SK-N-SH (cell line): ENCODE data around the gene PLEKHG5. TPM values are rescaled to one million over a fixed set of nuclear protein-coding genes. Genes with fewer than 3 reads are reported as not detected.
A peak's percentile ranks its signal among the peaks of the same experiment; 100 is the strongest.

Experiments
- CTCF ChIA-PET: fragments of 300-600, 350-600 bp; formaldehyde crosslinking; extraction: SDS; loops from one replicate; lab custom pipeline; 2021; lab: Yijun Ruan, JAX
- POLR2A ChIA-PET: fragments of 350-600 bp; sonication (Branson Sonifier 250); formaldehyde crosslinking; extraction: SDS; loops from one replicate; lab custom pipeline; 2020; ENCODE audit warnings: antibody characterized with exemption, inconsistent platforms; lab: Yijun Ruan, JAX
- DNase-seq: peaks from one replicate; pipeline ENCODE4 v3.0.0; 2012
- H2AFZ ChIP-seq: fragments of 200-600 bp; sonication (generic); 2 replicates; pipeline ENCODE4 v1.8.1; 2016; ENCODE audit warnings: antibody characterized with exemption, mild to moderate bottlenecking, low read depth
- H3F3A ChIP-seq: fragments of 200-600 bp; sonication (generic); replicated peaks from 2 replicates; pipeline ENCODE3; 2016; ENCODE audit warnings: antibody characterized with exemption, mild to moderate bottlenecking; ENCODE audit not compliant: insufficient read depth
- H3K27ac ChIP-seq, 2 experiments: fragments of 200-500 bp in 1 of 2; fragments of 200-600 bp in 1 of 2; sonication (Bioruptor generic) in 1 of 2; sonication (generic), shearing (Covaris generic) in 1 of 2; 2 replicates each; pipeline versions ENCODE4 v1.5.1 to v1.6.1; 2014 to 2016; ENCODE audit warnings: low read depth in 2 of 2, inconsistent platforms in 1 of 2, low read length in 1 of 2, mild to moderate bottlenecking in 1 of 2, mixed read lengths in 1 of 2
- H3K27me3 ChIP-seq: fragments of 200-600 bp; sonication (generic), shearing (Covaris generic); 2 replicates; pipeline ENCODE4 v1.6.1; 2016; ENCODE audit warnings: mixed run types; ENCODE audit not compliant: insufficient read depth
- H3K36me3 ChIP-seq, 2 experiments: fragments of 200-500 bp in 1 of 2; fragments of 200-600 bp in 1 of 2; sonication (Bioruptor generic) in 1 of 2; sonication (generic) in 1 of 2; replicated peaks in 1 of 2; 2 replicates each; pipeline versions ENCODE3 to v1.5.1; 2014 to 2016; ENCODE audit warnings: low read length in 1 of 2, mild to moderate bottlenecking in 1 of 2; ENCODE audit not compliant: insufficient read depth in 2 of 2, control insufficient read depth in 1 of 2
- H3K4me1 ChIP-seq, 2 experiments: fragments of 200-500 bp in 1 of 2; fragments of 200-600 bp in 1 of 2; sonication (Bioruptor generic) in 1 of 2; sonication (generic), shearing (Covaris generic) in 1 of 2; 2 replicates each; pipeline versions ENCODE4 v1.5.1 to v1.6.1; 2014 to 2016; ENCODE audit warnings: low read depth in 1 of 2, low read length in 1 of 2, mixed run types in 1 of 2; ENCODE audit not compliant: insufficient read depth in 2 of 2, control insufficient read depth in 1 of 2
- H3K4me2 ChIP-seq: fragments of 200-600 bp; sonication (generic), shearing (Covaris generic); 2 replicates; pipeline ENCODE4 v1.6.1; 2017; ENCODE audit warnings: mixed run types
- H3K4me3 ChIP-seq, 2 experiments: fragments of 200-500 bp in 1 of 2; fragments of 200-600 bp in 1 of 2; sonication (Bioruptor generic) in 1 of 2; sonication (generic), shearing (Covaris generic) in 1 of 2; 2 replicates each; pipeline versions ENCODE4 v1.5.1 to v1.8.1; 2014 to 2016; ENCODE audit warnings: low read depth in 2 of 2, inconsistent platforms in 1 of 2, low read length in 1 of 2, mild to moderate bottlenecking in 1 of 2, mixed read lengths in 1 of 2, moderate library complexity in 1 of 2
- H3K79me2 ChIP-seq: fragments of 200-600 bp; sonication (generic); 2 replicates; pipeline ENCODE4 v1.8.1; 2017; ENCODE audit warnings: mild to moderate bottlenecking; ENCODE audit not compliant: insufficient read depth
- H3K9ac ChIP-seq: fragments of 200-600 bp; sonication (generic); 2 replicates; pipeline ENCODE4 v1.6.1; 2017; ENCODE audit warnings: mixed run types
- H3K9me2 ChIP-seq: fragments of 200-600 bp; sonication (generic); 2 replicates; pipeline ENCODE4 v1.6.1; 2017; ENCODE audit warnings: mixed run types
- H3K9me3 ChIP-seq: fragments of 200-600 bp; sonication (generic); 2 replicates; pipeline ENCODE4 v1.6.1; 2017; ENCODE audit warnings: mixed run types, mild to moderate bottlenecking, moderate library complexity
- H4K20me1 ChIP-seq: fragments of 200-600 bp; sonication (generic); 2 replicates; pipeline ENCODE4 v1.6.1; 2017; ENCODE audit warnings: mild to moderate bottlenecking, mixed run types; ENCODE audit not compliant: insufficient read depth
- EP300 ChIP-seq, 2 experiments: IDR thresholded peaks; 2 replicates each; pipeline versions ENCODE4 v1.4.0 to v1.6.1; 2012; ENCODE audit warnings: borderline replicate concordance in 1 of 2, low read depth in 1 of 2, low read length in 1 of 2
- EZH2phosphoT487 ChIP-seq: fragments of 200-600 bp; sonication (generic); IDR thresholded peaks from 2 replicates; pipeline ENCODE4 v1.6.1; 2017; ENCODE audit warnings: low read depth, mixed run types, mild to moderate bottlenecking, antibody characterized with exemption, moderate library complexity, borderline replicate concordance
- FOSL2 ChIP-seq: IDR thresholded peaks from 2 replicates; pipeline ENCODE4 v1.4.0; 2012; ENCODE audit warnings: low read depth, mild to moderate bottlenecking, moderate library complexity, borderline replicate concordance
- FOXJ3 ChIP-seq: sonication (generic); formaldehyde crosslinking; IDR thresholded peaks from 2 replicates; pipeline ENCODE4 v1.5.1; 2020; ENCODE audit warnings: mild to moderate bottlenecking, missing genetic modification reagents
- FOXM1 ChIP-seq: IDR thresholded peaks from 2 replicates; pipeline ENCODE4 v1.4.0; 2012; ENCODE audit warnings: low read depth, mild to moderate bottlenecking
- GATA2 ChIP-seq: sonication (generic); formaldehyde crosslinking; IDR thresholded peaks from 2 replicates; pipeline ENCODE4 v1.5.0; 2020; ENCODE audit warnings: mild to moderate bottlenecking, missing genetic modification reagents
- MXI1 ChIP-seq: IDR thresholded peaks from 2 replicates; pipeline ENCODE4 v1.6.1; 2012; ENCODE audit warnings: mild to moderate bottlenecking, low read depth, low read length, improper control_type of control experiment
- NFIC ChIP-seq: IDR thresholded peaks from 2 replicates; pipeline ENCODE4 v1.4.0; 2012; ENCODE audit warnings: borderline replicate concordance
- NRF1 ChIP-seq: IDR thresholded peaks from 2 replicates; pipeline ENCODE4 v1.6.1; 2012; ENCODE audit warnings: low read depth, mild to moderate bottlenecking, low read length
- RFX5 ChIP-seq: IDR thresholded peaks from 2 replicates; pipeline ENCODE4 v1.6.1; 2012; ENCODE audit warnings: mild to moderate bottlenecking, improper control_type of control experiment, low read length
- TAF1 ChIP-seq: IDR thresholded peaks from 2 replicates; pipeline ENCODE4 v1.6.1; 2012; ENCODE audit warnings: low read depth, mild to moderate bottlenecking, low read length, moderate library complexity, borderline replicate concordance
- YY1 ChIP-seq: IDR thresholded peaks from 2 replicates; pipeline ENCODE4 v1.4.0; 2012; ENCODE audit warnings: low read depth, mild to moderate bottlenecking
- WGBS: methylation state at CpG from one replicate; pipeline ENCODE4 v1.1.6; 2017; ENCODE audit warnings: low lambda C conversion rate; 5-methylcytosine and 5-hydroxymethylcytosine counted together
- polyA plus RNA-seq, 3 experiments: library from polyadenylated mRNA; depleted of rRNA; stranded (reverse); fragments of >200 nt; gene quantifications; 2 replicates each; pipeline ENCODE4 v1.2.3, GENCODE V29; 2012
- TF ChIP-seq, protein P1 (sequence below): IDR thresholded peaks from 2 replicates; pipeline ENCODE4 v1.4.0; 2012; ENCODE audit warnings: low read depth, borderline replicate concordance
- TF ChIP-seq, protein P2 (sequence below): fragments of 200-600 bp; sonication (generic); IDR thresholded peaks from 2 replicates; pipeline ENCODE4 v1.6.1; 2017; ENCODE audit warnings: antibody characterized with exemption, mild to moderate bottlenecking, moderate library complexity
- TF ChIP-seq, protein P3 (sequence below): IDR thresholded peaks from 2 replicates; pipeline ENCODE4; 2012
- TF ChIP-seq, protein P4 (sequence below): fragments of 150-350 bp; IDR thresholded peaks from 2 replicates; pipeline ENCODE4 v1.6.1; 2017; ENCODE audit warnings: antibody characterized with exemption, low read length, low read depth, borderline replicate concordance
- TF ChIP-seq, protein P5 (sequence below): IDR thresholded peaks from 2 replicates; pipeline ENCODE4 v1.6.1; 2012; ENCODE audit warnings: mild to moderate bottlenecking, low read depth, low read length, moderate library complexity

PLEKHG5 gene
- polyA plus RNA-seq, 1 of the 3 experiments (the other 2 are of a cell fraction), result 14.9 TPM

DNA sequence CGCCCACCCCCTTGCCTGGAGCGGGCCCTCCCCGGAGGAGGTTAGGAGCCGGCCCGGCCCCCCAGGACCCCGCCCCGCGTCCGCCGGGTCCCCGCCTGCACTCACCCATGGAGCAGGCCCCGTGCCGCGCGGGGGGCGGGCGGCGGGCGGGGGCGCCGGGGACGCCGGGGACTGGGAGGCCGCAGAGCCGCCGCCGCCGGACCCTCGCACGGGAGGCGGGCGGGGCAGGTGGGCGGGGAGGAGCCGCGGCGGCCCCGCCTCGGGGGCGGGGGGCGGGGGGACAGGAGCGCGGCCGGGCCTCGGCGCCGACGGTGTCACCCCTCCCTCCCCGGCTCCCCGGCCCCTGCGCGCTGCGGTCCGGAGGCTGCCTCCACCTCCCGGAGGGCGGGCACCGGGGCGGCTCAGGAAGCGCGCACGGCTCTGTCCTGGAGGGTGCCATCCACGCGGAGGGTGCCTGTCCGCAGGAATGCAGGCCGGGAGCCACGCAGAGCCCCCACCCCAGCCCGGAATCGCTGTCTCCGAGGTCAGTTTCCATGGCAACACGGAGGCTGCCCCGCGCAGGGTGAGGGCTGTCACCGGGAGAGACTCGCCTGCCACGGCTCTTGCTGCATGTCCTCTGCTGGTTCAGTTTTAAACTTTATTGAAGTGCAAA lies 5.9 kb upstream of the PLEKHG5 start (continued):
- TF ChIP-seq EP300 (IDR thresholded peaks at IDR 0.05; ENCODE audit: borderline replicate concordance in 1 of 2, low read depth in 1 of 2, low read length in 1 of 2), result no peak
- TF ChIP-seq NRF1, result 0 out of 2 replicates have a peak, but pooled peaks have one; percentile 16
- TF ChIP-seq RFX5, result 0 out of 2 replicates have a peak, but pooled peaks have one; percentile 45
- TF ChIP-seq MXI1, result peak; percentile 82
- no peak for TF ChIP-seq TAF1
- TF ChIP-seq, protein P1, sequence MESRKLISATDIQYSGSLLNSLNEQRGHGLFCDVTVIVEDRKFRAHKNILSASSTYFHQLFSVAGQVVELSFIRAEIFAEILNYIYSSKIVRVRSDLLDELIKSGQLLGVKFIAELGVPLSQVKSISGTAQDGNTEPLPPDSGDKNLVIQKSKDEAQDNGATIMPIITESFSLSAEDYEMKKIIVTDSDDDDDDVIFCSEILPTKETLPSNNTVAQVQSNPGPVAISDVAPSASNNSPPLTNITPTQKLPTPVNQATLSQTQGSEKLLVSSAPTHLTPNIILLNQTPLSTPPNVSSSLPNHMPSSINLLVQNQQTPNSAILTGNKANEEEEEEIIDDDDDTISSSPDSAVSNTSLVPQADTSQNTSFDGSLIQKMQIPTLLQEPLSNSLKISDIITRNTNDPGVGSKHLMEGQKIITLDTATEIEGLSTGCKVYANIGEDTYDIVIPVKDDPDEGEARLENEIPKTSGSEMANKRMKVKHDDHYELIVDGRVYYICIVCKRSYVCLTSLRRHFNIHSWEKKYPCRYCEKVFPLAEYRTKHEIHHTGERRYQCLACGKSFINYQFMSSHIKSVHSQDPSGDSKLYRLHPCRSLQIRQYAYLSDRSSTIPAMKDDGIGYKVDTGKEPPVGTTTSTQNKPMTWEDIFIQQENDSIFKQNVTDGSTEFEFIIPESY, result no peak
- TF ChIP-seq, protein P2, sequence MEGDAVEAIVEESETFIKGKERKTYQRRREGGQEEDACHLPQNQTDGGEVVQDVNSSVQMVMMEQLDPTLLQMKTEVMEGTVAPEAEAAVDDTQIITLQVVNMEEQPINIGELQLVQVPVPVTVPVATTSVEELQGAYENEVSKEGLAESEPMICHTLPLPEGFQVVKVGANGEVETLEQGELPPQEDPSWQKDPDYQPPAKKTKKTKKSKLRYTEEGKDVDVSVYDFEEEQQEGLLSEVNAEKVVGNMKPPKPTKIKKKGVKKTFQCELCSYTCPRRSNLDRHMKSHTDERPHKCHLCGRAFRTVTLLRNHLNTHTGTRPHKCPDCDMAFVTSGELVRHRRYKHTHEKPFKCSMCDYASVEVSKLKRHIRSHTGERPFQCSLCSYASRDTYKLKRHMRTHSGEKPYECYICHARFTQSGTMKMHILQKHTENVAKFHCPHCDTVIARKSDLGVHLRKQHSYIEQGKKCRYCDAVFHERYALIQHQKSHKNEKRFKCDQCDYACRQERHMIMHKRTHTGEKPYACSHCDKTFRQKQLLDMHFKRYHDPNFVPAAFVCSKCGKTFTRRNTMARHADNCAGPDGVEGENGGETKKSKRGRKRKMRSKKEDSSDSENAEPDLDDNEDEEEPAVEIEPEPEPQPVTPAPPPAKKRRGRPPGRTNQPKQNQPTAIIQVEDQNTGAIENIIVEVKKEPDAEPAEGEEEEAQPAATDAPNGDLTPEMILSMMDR, result no peak
- no peak for TF ChIP-seq EZH2phosphoT487

DNA sequence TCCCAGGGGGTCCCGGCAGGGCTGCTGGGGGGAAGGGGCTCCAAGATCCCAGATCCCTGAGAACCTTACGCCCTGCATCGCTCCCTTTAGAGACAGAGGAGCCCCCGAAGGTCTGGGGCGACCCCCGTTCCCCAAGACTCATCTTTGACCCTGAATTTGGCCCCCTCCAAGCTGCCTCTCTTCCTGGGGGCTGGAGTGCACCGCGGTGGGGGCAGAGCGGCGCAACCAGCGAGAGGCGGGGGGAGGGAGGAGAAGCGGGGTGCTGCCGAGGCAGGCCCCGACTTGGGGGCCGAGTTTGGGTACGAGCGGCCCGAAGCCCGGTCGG lies 5.4 kb upstream of the PLEKHG5 start:
- Histone ChIP-seq H3K4me3 (peak overlapping the region; percentile 65 to 69), H3K4me1 (peaks cover 0 to 73% of the 10 kb centered on the region in 2 experiments; a peak in 2 of 4 replicates), H3K4me2 (peak overlapping the region; percentile 95), H3K9me2 (no peaks in the 10 kb centered on the region), H3K27me3 (no peaks in the 10 kb centered on the region), H3K36me3 (no peaks in the 10 kb centered on the region), H2AFZ (peak overlapping the region; percentile 29; the same call in 1 of the 2 replicates), H3K9ac (peak overlapping the region; percentile 64), H3F3A (peaks cover 17% of the 10 kb centered on the region), H3K27ac (peak overlapping the region in 1 of 2 experiments; percentile 80; a peak in 2 of 4 replicates), H3K79me2 (peaks cover 7% of the 10 kb centered on the region; the same call in 1 of the 2 replicates), H4K20me1 (no peaks in the 10 kb centered on the region), H3K9me3 (no peaks in the 10 kb centered on the region)
- WGBS, result 11% methylated on average over 3 of the region's 21 CpGs
- no peak for DNase-seq
- ChIA-PET CTCF (interaction anchor here (2.1 to 5.8 kb wide), 3 partner anchors 11 to 25 kb away, joined by 5 to 60 read pairs (median 15); no protein-coding TSS in a partner anchor), POLR2A (no interaction called here)
- no peak for TF ChIP-seq EZH2phosphoT487
- TF ChIP-seq FOXM1, result no peak
- TF ChIP-seq GATA2 (CRISPR knock-in tag), result no peak
- TF ChIP-seq, protein P3, sequence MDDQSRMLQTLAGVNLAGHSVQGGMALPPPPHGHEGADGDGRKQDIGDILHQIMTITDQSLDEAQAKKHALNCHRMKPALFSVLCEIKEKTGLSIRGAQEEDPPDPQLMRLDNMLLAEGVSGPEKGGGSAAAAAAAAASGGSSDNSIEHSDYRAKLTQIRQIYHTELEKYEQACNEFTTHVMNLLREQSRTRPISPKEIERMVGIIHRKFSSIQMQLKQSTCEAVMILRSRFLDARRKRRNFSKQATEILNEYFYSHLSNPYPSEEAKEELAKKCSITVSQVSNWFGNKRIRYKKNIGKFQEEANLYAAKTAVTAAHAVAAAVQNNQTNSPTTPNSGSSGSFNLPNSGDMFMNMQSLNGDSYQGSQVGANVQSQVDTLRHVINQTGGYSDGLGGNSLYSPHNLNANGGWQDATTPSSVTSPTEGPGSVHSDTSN, result no peak
- TF ChIP-seq FOSL2, result no peak
- TF ChIP-seq NFIC, result no peak
- TF ChIP-seq, protein P2, result no peak
- TF ChIP-seq, protein P4, sequence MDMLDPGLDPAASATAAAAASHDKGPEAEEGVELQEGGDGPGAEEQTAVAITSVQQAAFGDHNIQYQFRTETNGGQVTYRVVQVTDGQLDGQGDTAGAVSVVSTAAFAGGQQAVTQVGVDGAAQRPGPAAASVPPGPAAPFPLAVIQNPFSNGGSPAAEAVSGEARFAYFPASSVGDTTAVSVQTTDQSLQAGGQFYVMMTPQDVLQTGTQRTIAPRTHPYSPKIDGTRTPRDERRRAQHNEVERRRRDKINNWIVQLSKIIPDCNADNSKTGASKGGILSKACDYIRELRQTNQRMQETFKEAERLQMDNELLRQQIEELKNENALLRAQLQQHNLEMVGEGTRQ, result no peak
- TF ChIP-seq, protein P5, sequence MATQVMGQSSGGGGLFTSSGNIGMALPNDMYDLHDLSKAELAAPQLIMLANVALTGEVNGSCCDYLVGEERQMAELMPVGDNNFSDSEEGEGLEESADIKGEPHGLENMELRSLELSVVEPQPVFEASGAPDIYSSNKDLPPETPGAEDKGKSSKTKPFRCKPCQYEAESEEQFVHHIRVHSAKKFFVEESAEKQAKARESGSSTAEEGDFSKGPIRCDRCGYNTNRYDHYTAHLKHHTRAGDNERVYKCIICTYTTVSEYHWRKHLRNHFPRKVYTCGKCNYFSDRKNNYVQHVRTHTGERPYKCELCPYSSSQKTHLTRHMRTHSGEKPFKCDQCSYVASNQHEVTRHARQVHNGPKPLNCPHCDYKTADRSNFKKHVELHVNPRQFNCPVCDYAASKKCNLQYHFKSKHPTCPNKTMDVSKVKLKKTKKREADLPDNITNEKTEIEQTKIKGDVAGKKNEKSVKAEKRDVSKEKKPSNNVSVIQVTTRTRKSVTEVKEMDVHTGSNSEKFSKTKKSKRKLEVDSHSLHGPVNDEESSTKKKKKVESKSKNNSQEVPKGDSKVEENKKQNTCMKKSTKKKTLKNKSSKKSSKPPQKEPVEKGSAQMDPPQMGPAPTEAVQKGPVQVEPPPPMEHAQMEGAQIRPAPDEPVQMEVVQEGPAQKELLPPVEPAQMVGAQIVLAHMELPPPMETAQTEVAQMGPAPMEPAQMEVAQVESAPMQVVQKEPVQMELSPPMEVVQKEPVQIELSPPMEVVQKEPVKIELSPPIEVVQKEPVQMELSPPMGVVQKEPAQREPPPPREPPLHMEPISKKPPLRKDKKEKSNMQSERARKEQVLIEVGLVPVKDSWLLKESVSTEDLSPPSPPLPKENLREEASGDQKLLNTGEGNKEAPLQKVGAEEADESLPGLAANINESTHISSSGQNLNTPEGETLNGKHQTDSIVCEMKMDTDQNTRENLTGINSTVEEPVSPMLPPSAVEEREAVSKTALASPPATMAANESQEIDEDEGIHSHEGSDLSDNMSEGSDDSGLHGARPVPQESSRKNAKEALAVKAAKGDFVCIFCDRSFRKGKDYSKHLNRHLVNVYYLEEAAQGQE, result no peak
- TF ChIP-seq YY1, result no peak
- no peak for TF ChIP-seq MXI1
- no peak for TF ChIP-seq FOXJ3 (CRISPR knock-in tag)
